Measurements from ENCODE around the gene MTRF1L. TPM values are rescaled to one million over a fixed set of nuclear protein-coding genes. Genes with fewer than 3 reads are reported as not detected.

MTRF1L gene
- 14.3 and 21.9 TPM in 2 replicates for total RNA-seq

GRCh38 chr6:153002613-153003365, at the start of gene MTRF1L:
Gene MTRF1L (minus strand): TSS chr6:153002709. CDS start chr6:153002685, 24 bp downstream.

GRCh38 chr6:152982904-152983636, 19.4 kb downstream of the MTRF1L start, which contains the start of gene FBXO5:
Gene FBXO5 (minus strand): TSS chr6:152983041. CDS start chr6:152982959, 82 bp downstream.

Other genes with a start within 250 kb of the MTRF1L start
- gene FBXO5, start 19.7 kb downstream of the MTRF1L start, total RNA-seq = 7.6 and 8.4 TPM in 2 replicates
- gene RGS17, start 128.6 kb upstream of the MTRF1L start, total RNA-seq = 1.8 and 4.0 TPM in 2 replicates

All from cardiac atrium fibroblast (primary cell).